ENCODE measurements around the gene UPF2. TPM values are rescaled to one million over a fixed set of nuclear protein-coding genes. Genes with fewer than 3 reads are reported as not detected.

The UPF2 gene
- total and polyA plus RNA-seq, 2 of the 13 experiments (the other 11 are each of a cell fraction or from before 2014, with no cell fraction given): 6.2 to 14.5 TPM

- TF ChIP-seq, protein P1, sequence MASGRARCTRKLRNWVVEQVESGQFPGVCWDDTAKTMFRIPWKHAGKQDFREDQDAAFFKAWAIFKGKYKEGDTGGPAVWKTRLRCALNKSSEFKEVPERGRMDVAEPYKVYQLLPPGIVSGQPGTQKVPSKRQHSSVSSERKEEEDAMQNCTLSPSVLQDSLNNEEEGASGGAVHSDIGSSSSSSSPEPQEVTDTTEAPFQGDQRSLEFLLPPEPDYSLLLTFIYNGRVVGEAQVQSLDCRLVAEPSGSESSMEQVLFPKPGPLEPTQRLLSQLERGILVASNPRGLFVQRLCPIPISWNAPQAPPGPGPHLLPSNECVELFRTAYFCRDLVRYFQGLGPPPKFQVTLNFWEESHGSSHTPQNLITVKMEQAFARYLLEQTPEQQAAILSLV (CRISPR knock-in tag; IDR thresholded peaks at IDR 0.05; ENCODE audit: borderline replicate concordance): no peak
- TF ChIP-seq ZNF7 (CRISPR knock-in tag; IDR thresholded peaks at IDR 0.05) (no peak), THAP11 (CRISPR knock-in tag; IDR thresholded peaks at IDR 0.05) (peak; percentile 33; the same call in 1 of the 2 replicates), CAMTA2 (CRISPR knock-in tag; IDR thresholded peaks at IDR 0.05; ENCODE audit: borderline replicate concordance) (no peak), ETV5 (CRISPR knock-in tag; IDR thresholded peaks at IDR 0.05; ENCODE audit: borderline replicate concordance) (no peak), BORCS8-MEF2B (CRISPR knock-in tag; IDR thresholded peaks at IDR 0.05) (no peak), NFYB (CRISPR knock-in tag; IDR thresholded peaks at IDR 0.05) (peak; percentile 58), FOXP1 (IDR thresholded peaks at IDR 0.05) (no peak), FOXP1 (CRISPR knock-in tag; IDR thresholded peaks at IDR 0.05) (no peak), SMAD1 (CRISPR knock-in tag; IDR thresholded peaks at IDR 0.05; ENCODE audit: borderline replicate concordance, low read depth) (no peak), PTBP1 (IDR thresholded peaks at IDR 0.05; ENCODE audit: low read depth, low read length, poor library complexity, severe bottlenecking) (no peak), ZNF615 (CRISPR knock-in tag; IDR thresholded peaks at IDR 0.05; ENCODE audit: borderline replicate concordance) (no peak), FOXO1 (CRISPR knock-in tag; IDR thresholded peaks at IDR 0.05) (peak; percentile 45; the same call in 1 of the 2 replicates), ELF1 (CRISPR knock-in tag; IDR thresholded peaks at IDR 0.05) (no peak), TEAD2 (CRISPR knock-in tag; IDR thresholded peaks at IDR 0.05) (no peak), KLF16 (CRISPR knock-in tag; IDR thresholded peaks at IDR 0.05) (peak in 1 of 2 experiments; percentile 54; a peak in 1 of 4 replicates), ZNF296 (CRISPR knock-in tag; conservative IDR thresholded peaks at IDR 0.05) (no peak), NFKB2 (CRISPR knock-in tag; IDR thresholded peaks at IDR 0.05; ENCODE audit: borderline replicate concordance) (no peak), GABPB1 (CRISPR knock-in tag; IDR thresholded peaks at IDR 0.05) (no peak), ZNF280B (CRISPR knock-in tag; IDR thresholded peaks at IDR 0.05; ENCODE audit: borderline replicate concordance) (no peak), EP300 (IDR thresholded peaks at IDR 0.05; ENCODE audit: low read depth in 2 of 2, low read length in 2 of 2) (peak in 1 of 2 experiments; percentile 31; a peak in 2 of 4 replicates), EP300 (CRISPR knock-in tag; IDR thresholded peaks at IDR 0.05; ENCODE audit: borderline replicate concordance) (no peak), NCOR1 (IDR thresholded peaks at IDR 0.05; ENCODE audit: borderline replicate concordance, low read length) (no peak), GABPA (IDR thresholded peaks at IDR 0.05; ENCODE audit: low read depth, low read length) (no peak), GABPA (CRISPR knock-in tag; IDR thresholded peaks at IDR 0.05; ENCODE audit: low read depth) (no peak), ZFP1 (CRISPR knock-in tag; IDR thresholded peaks at IDR 0.05) (no peak)
- TF ChIP-seq, protein P2, sequence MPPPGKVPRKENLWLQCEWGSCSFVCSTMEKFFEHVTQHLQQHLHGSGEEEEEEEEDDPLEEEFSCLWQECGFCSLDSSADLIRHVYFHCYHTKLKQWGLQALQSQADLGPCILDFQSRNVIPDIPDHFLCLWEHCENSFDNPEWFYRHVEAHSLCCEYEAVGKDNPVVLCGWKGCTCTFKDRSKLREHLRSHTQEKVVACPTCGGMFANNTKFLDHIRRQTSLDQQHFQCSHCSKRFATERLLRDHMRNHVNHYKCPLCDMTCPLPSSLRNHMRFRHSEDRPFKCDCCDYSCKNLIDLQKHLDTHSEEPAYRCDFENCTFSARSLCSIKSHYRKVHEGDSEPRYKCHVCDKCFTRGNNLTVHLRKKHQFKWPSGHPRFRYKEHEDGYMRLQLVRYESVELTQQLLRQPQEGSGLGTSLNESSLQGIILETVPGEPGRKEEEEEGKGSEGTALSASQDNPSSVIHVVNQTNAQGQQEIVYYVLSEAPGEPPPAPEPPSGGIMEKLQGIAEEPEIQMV (CRISPR knock-in tag; IDR thresholded peaks at IDR 0.05; ENCODE audit: low read depth): no peak
- TF ChIP-seq, protein P3, sequence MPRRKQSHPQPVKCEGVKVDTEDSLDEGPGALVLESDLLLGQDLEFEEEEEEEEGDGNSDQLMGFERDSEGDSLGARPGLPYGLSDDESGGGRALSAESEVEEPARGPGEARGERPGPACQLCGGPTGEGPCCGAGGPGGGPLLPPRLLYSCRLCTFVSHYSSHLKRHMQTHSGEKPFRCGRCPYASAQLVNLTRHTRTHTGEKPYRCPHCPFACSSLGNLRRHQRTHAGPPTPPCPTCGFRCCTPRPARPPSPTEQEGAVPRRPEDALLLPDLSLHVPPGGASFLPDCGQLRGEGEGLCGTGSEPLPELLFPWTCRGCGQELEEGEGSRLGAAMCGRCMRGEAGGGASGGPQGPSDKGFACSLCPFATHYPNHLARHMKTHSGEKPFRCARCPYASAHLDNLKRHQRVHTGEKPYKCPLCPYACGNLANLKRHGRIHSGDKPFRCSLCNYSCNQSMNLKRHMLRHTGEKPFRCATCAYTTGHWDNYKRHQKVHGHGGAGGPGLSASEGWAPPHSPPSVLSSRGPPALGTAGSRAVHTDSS (CRISPR knock-in tag; conservative IDR thresholded peaks at IDR 0.05): no peak
Observed at GRCh38 chr10:11986593-11987216, 55.9 kb downstream of the UPF2 start (continued).
